Occipital lobe (tissue), 2 donors: ENCODE results near the gene TSPYL2. TPM values are rescaled to one million over a fixed set of nuclear protein-coding genes. Genes with fewer than 3 reads are reported as not detected.

Source experiments
- DNase-seq: peaks from one replicate; lab custom pipeline; 2025; lab: John Stamatoyannopoulos, UW
- total RNA-seq: library from RNA; depleted of rRNA; stranded (reverse); fragments of >200 nt; gene quantifications from one replicate; pipeline ENCODE4 v1.2.3, GENCODE V29; 2014

Gene TSPYL2
- total RNA-seq, 1 donor from 2014 or later = 7.0 TPM

DNA sequence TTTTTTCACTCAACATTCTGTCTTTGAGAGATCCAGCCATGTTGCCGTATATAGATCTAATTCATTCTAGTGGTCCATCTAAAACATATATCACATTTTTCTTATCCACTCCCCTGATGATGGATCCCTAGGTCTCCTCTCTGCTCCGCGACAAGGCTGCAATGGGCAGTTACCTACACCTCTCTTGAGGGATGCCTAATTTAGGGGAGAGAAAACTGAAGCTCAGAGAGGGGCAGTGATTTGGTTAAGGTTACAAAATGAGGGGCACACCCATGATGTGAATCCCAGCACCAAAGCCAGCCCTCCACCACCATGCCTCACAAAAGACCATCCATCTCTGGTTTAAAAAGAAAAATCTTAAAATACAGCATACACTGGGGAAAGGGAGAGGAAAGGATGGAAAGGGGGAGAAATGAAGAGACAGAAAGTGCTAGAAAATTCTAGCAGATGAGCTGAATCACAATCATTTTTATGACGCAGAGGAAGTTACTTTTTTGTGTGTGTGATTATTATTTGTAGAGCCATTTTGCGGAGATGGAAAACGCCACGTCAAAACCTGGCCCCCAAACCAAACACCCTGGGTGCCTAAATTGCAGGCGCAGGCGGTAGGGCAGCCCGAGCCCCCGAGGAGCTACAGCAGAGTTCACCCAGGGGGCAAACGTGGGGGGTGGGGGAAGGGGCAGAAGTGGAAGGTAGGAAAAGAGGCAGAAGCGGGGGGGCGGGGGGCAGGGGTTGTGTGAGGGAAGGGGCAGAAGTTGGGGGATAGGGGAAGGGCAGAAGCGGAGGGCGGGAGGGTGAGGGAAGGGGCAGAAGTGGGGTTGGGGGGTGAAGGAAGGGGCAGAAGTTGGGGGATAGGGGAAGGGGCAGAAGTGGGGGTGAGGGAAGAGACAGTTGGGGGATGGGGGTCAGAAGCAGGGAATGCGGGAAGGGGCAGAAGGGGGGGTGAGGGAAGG is 1.3 kb upstream of the TSPYL2 start:
- DNase-seq = no peak

DNA sequence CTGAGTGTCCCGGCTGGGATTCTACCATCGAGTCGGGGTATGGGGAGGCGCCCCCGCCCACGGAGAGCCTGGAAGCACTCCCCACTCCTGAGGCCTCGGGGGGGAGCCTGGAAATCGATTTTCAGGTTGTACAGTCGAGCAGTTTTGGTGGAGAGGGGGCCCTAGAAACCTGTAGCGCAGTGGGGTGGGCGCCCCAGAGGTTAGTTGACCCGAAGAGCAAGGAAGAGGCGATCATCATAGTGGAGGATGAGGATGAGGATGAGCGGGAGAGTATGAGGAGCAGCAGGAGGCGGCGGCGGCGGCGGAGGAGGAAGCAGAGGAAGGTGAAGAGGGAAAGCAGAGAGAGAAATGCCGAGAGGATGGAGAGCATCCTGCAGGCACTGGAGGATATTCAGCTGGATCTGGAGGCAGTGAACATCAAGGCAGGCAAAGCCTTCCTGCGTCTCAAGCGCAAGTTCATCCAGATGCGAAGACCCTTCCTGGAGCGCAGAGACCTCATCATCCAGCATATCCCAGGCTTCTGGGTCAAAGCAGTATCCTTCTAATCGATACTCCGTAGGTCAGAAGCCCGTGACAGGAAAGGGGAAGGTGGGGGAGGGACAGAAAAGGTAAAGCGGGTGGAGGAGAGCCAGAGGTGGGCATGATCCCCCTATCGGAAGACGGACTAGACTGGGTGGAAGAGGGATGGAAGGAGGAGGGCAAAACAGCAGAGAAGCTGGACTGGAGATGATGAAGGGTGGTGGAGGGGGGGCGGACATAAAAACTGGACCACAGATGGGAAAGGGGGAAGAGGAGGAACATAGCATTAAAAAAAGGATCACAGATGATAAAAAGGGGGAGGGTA is 828 bp downstream of the TSPYL2 start:
- no peak for DNase-seq

DNA sequence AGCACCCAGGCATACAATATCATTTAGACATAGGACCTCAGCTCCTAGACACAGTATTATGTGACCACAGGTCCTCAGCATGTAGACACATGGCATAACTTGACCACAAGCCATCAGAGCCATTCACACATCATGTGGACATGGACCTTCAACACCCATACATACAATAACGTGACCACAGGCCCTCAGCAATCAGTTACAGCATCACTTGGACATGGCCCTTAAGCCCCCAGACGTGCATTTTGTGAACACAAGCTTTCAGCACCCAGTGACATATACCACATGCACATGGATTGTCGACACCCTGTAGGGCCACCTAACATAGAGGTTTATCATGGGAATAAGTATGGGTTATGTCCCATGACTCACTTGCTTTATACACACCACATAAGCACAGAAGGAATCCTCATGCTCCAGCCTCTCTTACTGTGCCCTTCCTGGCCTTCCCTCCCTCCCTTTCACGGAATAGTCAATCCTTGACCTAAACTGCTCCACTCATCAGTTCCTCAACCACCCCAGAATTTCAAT is 1.9 kb downstream of the TSPYL2 start:
- no peak for DNase-seq

DNA sequence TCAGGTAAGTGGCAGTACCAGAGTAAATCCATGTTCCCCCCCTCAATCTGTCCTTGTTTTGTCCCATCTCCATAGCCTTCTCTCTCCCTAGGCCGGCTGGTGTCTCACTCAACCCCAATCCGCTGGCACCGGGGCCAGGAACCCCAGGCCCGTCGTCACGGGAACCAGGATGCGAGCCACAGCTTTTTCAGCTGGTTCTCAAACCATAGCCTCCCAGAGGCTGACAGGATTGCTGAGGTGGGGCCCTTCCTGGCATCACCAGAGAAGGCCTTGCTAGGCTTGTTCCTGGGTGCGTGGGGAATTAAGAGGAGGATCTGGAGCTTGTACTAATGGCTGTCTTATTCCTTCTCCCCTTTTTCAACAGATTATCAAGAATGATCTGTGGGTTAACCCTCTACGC is 2.7 kb downstream of the TSPYL2 start:
- DNase-seq = no peak

DNA sequence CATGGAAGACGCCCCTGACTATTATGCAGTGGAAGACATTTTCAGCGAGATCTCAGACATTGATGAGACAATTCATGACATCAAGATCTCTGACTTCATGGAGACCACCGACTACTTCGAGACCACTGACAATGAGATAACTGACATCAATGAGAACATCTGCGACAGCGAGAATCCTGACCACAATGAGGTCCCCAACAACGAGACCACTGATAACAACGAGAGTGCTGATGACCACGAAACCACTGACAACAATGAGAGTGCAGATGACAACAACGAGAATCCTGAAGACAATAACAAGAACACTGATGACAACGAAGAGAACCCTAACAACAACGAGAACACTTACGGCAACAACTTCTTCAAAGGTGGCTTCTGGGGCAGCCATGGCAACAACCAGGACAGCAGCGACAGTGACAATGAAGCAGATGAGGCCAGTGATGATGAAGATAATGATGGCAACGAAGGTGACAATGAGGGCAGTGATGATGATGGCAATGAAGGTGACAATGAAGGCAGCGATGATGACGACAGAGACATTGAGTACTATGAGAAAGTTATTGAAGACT is 3.6 kb downstream of the TSPYL2 start:
- no peak for DNase-seq

DNA sequence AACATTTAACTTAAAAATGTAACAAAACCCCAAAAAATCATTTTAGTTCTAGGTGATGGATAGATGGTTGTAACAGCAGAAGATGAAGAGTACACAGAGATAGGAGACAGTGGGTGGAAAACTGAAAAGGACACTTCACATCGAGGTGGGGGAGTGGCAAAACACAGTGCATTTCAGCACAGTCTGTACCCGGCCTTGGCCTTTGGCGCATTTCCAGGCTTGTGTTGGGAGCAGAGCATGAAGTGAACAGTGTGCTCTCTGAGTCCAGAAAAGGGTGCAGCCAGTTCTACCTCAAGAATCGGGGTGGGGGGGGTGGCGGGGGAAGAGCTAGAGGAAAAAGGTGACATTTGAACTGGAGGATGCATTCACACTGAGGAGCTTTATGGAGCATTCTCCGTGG is 4.3 kb downstream of the TSPYL2 start:
- no peak for DNase-seq

DNA sequence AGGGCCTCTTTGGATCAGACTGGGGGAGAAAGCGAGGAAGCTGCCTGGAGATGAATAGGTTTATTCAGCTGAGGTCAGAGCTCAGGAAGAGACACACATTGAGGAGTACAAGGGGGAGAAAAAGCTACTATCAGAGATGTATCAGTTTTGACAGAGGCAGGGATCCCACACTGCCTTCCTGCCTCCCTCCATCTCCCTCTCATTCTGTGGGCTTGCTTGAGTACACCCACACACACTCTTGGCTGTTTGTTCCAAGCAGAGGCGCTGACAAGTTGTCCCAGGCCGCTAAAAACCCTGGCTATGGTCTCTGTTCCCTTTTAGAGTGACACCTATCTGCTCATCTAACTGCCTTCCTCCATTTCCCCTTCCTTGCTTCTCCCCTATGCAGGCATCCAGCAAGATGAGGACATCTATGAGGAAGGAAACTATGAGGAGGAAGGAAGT is 5.2 kb downstream of the TSPYL2 start:
- DNase-seq = no peak

DNA sequence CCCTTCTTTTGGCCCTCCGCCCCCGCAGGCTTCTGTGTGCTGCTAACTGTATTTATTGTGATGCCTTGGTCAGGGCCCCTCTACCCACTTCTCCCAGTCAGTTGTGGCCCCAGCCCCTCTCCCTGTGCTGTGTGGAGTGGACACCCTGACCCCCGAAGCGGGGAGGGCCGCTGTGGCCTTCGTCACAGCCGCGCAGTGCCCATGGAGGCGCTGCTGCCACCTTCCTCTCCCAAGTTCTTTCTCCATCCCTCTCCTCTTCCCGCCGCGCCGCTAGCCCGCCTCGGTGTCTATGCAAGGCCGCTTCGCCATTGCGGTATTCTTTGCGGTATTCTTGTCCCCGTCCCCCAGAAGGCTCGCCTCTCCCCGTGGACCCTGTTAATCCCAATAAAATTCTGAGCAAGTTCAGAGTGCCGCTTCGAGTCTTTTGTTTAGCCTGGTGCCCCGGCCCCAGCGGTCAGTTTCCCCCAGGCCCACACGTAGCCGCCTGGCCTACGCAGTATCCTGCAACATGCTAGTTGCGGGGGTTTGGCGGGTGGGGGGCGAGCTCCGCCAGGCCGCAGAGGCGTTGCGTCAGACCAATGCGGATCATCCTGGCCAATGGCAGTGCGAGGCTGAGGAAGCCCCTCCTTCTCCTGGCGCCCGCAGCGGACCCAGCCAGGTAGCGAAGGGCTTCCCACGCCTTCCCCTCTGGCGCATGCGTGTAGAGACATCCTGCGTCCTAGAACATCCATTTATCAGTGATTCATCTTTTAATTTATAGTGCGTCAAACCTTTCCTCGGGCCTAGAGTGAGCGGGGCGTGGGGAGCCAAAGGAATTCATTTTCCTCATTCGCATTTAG is 6.2 kb downstream of the TSPYL2 start:
- peak; percentile 60 for DNase-seq

DNA sequence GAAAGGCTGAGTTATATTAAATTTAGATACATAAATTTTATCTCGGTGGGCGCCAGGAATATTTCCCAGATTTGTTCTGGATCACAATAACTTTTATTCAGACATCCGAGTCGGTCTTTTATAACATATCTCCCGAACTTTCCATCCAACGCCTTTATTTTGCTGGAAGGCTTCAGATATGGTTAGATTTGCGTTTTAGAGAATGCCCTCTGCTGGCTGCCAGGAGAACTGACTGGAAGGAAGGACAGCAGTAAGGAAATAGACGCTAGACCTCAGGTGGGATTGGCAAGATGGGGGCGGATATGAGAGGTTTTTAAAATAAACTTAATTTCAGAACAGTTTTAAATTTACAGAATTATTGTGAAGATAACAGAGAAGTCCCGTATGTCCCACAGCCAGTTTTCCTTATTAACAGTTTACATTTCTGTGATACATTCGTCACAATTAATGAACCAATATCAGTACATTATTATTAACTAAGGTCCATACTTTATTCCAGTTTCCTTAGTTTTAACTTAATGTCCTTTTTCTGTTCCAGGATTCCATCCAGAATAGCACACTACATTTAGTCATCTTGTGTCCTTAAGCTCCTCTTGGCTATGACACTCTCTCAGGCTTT is 7.2 kb downstream of the TSPYL2 start:
- no peak for DNase-seq

DNA sequence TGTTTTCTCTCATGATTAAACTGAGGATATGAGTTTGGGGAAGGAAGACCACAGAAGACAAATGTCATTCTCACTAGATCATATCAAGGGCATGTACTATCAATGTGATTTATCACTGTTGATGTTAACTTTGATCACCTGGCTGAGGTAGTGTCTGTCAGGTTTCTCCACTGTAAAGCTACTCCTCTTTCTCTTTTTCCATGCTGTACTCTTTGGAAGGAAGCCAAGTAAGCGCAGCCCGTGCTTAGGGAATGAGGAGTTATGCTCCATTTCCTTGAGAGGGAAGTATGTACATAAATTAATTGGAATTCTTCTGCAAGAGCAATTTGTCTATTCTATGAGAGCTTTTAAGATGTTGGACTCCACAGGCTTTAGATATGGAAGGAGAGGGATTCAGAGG is 7.8 kb downstream of the TSPYL2 start:
- DNase-seq = no peak

DNA sequence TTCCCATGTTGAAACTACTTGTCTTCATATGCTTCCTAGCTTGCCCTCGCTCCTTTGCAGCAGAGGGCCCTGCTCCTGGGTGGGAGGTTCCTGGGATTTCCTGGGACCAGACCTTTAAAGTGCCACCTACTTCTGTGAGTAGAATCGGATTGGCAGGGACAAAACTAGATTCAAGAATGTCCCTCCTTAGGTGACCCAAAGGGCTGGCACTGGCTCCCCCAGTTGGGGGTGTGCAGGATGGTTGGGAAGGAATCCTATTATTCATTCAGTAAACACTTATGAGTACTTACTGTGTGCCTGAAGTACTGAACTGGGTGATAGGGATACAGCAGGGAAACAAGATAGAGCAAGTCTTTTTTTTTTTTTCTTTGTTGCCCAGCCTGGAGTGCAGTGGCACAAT is 9.2 kb downstream of the TSPYL2 start:
- DNase-seq = no peak

DNA sequence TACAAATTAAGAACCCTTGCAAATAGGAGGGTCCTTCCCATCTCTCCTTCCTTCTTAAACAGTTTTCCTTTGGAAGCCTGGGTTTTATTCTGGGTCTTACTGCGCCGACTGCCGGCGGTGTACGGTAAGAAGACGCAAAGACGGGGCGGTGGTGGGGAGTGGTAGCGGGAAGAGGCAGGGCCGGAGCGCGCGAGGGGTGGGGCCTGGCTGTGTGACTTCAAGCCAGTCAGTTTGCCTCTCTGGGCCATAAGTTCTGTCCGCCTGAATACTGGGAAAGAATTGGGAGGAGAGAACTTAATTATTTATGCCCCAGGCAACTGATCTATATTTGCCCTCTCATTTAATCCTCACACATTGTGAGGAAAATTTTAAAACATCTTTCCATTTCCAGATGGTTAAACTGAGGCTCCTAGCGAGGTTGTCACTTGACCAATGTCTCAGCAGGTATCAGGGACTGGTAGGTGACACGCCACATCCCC is 11.0 kb downstream of the TSPYL2 start:
- DNase-seq = peak; percentile 11

DNA sequence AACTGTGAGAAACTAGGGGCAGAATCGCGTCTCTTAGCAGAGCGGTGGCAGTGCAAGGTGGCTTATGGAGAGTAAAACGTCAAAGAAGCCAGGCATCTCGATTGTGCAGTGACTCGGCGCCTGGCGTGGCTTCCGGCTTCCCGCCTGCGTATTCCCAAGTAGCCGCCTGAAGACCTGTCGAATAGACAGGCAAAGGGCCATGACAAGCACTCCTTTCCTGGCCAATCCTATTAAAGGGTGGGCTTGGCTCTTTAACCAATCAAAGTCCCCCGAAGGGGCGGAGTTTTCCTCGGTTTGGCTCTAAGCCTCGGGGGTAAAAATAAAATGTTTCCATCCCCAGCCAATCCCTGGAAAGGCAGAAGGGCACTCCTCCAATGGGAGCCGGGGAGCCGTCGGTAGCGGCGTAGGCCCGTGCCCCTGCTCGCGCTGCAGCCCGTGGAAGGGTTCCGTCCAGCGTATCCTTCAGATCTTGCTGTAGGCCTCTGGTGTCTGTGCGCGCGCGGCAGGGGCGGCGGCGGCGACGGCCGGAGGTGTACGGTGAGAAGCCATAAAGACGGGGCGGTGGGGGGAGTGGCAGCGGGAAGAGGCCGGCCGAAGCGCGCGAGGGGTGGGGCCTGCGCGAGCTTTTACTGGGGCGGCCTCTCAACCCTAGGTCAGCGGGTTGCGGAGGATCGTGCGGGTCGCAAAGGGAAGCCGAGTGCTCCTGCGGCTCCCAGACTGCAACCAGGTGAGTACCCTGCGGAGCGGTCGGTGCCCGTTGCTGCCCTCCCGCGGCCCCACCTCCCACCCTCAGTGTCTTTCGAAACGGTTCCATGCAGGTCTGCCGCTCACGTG is 11.8 kb downstream of the TSPYL2 start, which contains the start of gene KANTR:
TSS of gene KANTR (plus strand) at position 395 of the 834 bp plus-strand sequence. CDS start 30,131 bp downstream, outside the sequence.
- peak; percentile 85 for DNase-seq

DNA sequence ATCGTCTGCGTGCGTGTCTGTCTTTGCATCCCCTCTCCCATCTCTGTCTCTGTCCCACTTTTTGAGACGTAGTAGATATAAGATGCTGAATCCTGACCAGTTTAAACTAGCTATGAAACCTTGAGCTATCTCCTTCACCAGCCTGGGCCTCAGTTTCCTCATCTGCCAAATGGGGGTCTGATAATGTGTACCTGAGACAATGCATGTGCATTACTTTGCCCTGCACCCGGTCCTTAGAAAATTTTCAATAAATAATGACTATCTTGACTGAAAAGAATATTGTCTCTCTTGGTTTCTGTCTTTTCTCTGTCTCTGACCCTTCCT is 12.4 kb downstream of the TSPYL2 start:
- DNase-seq = no peak

DNA sequence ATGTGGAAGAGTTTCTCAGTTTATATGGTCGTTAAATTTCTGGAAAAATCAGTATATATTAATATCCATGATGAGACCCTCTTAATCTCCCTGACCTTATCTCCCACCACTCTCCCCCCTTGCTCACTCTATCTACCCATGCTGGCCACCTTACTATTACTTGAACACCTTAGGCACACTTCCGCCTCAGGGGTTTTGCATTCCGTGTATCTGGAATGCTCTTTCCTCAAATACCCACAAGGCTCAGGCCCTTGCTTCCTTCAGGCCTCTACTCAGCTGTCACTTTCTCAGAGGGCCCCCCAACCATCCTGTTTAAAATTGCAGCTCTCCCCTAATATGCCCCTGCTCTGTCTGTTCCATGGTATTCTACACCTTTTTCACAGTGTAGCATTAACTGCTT is 13.6 kb downstream of the TSPYL2 start:
- no peak for DNase-seq

DNA sequence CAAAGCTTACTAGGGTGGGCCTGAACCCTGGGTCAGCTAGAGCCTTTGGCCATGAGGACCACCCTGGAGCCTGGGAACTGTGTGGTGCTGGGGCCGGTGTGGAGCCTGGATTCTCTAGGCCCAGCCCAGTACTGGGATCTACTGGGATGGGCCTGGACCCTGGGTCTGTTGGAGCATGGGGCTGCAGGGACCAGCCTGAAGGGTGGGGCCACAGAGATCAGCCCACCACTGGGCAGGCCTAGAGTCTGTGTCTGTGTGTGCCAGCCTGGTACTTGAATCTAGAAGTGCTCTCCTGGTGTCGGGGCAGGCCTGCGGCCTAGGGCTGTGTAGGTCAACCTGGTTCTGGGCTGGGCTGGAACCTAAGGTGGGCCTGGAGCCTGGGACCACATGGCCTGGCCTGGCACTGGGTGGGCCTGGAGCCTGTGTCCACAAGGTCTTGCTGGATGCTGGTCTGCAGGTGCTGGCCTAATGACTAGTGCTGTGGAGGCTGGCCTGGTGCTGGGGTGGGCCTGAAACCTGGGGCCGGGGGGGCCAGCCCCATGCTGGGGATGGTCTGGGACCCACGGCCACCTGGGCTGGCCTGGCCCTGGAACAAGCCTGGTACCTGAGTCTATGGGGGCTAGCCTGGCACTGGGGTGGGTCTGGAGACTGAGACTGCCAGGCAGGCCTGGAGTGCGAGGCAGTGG is 32.8 kb downstream of the TSPYL2 start:
- no peak for DNase-seq

DNA sequence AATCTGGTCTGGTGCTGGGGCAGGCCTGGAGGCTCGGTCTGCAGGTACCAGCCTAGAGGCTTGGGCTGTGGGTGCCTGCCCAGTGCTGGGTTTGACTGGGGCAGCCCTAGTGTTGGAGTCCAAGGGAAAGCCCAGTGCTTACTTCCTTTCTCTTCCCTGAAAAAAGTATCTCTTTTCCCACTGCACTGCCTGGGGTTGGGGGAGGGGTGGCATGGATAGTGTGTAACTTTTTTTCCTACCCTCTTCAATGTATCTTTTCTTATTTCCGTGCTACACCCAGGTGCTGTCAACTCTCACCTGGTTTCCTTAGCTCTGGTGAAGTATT is 33.3 kb downstream of the TSPYL2 start:
- DNase-seq = no peak

DNA sequence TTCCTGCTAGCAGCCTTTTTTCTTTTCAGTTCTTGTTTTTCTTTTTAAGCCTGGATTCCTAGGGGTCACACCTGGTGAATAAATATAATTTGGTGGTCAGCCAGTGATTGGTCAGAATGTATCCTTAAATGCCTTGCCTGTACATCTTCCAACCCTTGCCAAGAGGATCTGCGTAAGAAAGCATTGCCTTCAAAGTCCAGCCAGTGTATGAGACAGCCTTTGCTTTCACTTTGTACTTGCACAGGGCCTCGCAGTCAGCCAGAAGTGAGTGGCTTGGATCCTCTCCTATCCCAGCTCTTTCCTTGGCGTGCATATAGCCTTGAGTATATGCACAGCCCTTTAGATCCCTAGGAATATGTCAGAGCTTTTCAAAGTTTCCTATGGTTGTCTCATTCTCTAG is 33.9 kb downstream of the TSPYL2 start:
- DNase-seq = no peak

DNA sequence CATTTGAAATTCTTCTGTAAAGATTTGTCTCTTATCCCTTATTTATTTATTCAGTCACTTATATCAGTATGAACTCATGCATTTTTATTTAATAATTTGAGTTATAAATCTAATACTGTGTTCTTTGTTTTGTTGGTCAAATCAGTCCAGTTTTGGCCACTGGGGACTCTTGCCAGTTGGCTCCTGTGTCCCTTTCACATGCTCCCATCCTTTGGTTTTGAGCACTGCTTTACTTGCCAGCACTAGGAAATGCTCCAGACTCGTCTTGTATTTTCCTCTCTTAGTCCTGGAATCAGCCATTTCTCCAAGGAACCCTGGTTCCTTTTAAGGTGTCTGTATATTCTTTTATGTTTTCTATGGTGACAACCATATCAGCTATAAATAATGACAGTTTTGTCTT is 39.8 kb downstream of the TSPYL2 start:
- no peak for DNase-seq
